Thyroid gland (tissue), 4 donors: ENCODE measurements around the gene OBI1.

ENCODE experiments used
- POLR2A ChIP-seq, 2 donors: fragments of 450-650 bp; IDR thresholded peaks; one replicate each; pipeline ENCODE4 v1.6.1; 2017; ENCODE audit warnings: antibody characterized with exemption in 2 of 2, mild to moderate bottlenecking in 2 of 2, moderate library complexity in 1 of 2
- TF ChIP-seq, protein P1 (sequence below), 6 experiments: fragments of 200-600 bp in 3 of 6; fragments of 450-650 bp in 3 of 6; sonication (generic) in 3 of 6; IDR thresholded peaks; one replicate each; pipeline ENCODE4 v1.5.1; 2016 to 2019; ENCODE audit warnings: antibody characterized with exemption in 6 of 6, mild to moderate bottlenecking in 2 of 6, inconsistent platforms in 1 of 6, moderate library complexity in 1 of 6

DNA sequence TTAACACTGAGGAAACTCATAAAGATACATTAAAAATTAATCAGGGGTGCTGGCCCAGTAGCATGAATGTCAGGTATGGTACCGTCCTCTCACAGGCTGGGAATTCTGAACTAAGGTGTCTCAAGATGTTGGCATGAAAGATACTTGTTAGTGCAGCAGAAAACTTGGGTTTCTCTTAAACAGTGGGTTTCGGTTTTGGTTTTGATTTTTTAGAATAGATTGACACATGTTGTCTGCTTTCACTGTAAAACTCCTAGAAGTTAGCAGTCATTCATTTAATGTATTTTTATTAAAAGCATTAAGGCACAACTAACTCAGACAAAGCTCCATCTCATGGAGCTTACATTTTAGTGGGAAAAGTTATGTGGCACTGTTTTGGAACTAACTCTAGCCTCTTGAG is 3.5 kb upstream of the OBI1 start:
- TF ChIP-seq, protein P1, sequence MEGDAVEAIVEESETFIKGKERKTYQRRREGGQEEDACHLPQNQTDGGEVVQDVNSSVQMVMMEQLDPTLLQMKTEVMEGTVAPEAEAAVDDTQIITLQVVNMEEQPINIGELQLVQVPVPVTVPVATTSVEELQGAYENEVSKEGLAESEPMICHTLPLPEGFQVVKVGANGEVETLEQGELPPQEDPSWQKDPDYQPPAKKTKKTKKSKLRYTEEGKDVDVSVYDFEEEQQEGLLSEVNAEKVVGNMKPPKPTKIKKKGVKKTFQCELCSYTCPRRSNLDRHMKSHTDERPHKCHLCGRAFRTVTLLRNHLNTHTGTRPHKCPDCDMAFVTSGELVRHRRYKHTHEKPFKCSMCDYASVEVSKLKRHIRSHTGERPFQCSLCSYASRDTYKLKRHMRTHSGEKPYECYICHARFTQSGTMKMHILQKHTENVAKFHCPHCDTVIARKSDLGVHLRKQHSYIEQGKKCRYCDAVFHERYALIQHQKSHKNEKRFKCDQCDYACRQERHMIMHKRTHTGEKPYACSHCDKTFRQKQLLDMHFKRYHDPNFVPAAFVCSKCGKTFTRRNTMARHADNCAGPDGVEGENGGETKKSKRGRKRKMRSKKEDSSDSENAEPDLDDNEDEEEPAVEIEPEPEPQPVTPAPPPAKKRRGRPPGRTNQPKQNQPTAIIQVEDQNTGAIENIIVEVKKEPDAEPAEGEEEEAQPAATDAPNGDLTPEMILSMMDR (IDR thresholded peaks at IDR 0.05): no peak
- TF ChIP-seq POLR2A (IDR thresholded peaks at IDR 0.05): no peak
